Neural progenitor cell (in vitro differentiated cells): ENCODE measurements around the gene TAPT1. TPM values are rescaled to one million over a fixed set of nuclear protein-coding genes. Genes with fewer than 3 reads are reported as not detected.

Experiments used
- DNase-seq: peaks from one replicate; pipeline ENCODE4 v3.0.0-alpha.2; 2016; ENCODE audit warnings: low spot score
- H2AFZ ChIP-seq: fragments of 200-600 bp; sonication (generic); replicated peaks from 2 replicates; pipeline ENCODE4 v1.6.1; 2016; ENCODE audit warnings: antibody characterized with exemption
- H3F3A ChIP-seq: fragments of 200-600 bp; sonication (generic); 2 replicates; pipeline ENCODE4 v1.6.1; 2016; ENCODE audit warnings: antibody characterized with exemption, low read depth
- H3K27ac ChIP-seq: fragments of 200-600 bp; sonication (generic); 2 replicates; pipeline ENCODE4 v1.5.1; 2016; ENCODE audit warnings: mild to moderate bottlenecking
- H3K27me3 ChIP-seq: fragments of 200-600 bp; sonication (generic); 2 replicates; pipeline ENCODE4 v1.6.1; 2016; ENCODE audit warnings: mild to moderate bottlenecking, moderate library complexity
- H3K36me3 ChIP-seq: fragments of 200-600 bp; sonication (generic); 2 replicates; pipeline ENCODE4 v1.5.1; 2016
- H3K4me1 ChIP-seq: fragments of 200-600 bp; sonication (generic); 2 replicates; pipeline ENCODE4 v1.6.1; 2016; ENCODE audit warnings: mixed run types
- H3K4me2 ChIP-seq: fragments of 200-600 bp; sonication (generic); 2 replicates; pipeline ENCODE4 v1.6.1; 2016
- H3K4me3 ChIP-seq: fragments of 200-600 bp; sonication (generic); 2 replicates; pipeline ENCODE4 v1.5.1; 2016
- H3K79me2 ChIP-seq: fragments of 200-600 bp; sonication (generic); 2 replicates; pipeline ENCODE4 v1.6.1; 2016; ENCODE audit warnings: low read depth
- H3K9ac ChIP-seq: fragments of 200-600 bp; sonication (generic); 2 replicates; pipeline ENCODE4 v1.6.1; 2016
- H3K9me3 ChIP-seq: fragments of 200-600 bp; sonication (generic); 2 replicates; pipeline ENCODE4 v1.5.1; 2016; ENCODE audit warnings: low read depth
- H4K20me1 ChIP-seq: fragments of 200-600 bp; sonication (generic); 2 replicates; pipeline ENCODE4 v1.6.1; 2016; ENCODE audit warnings: low read depth
- H3K27ac Mint-ChIP-seq: 3 replicates; pipeline ENCODE4 v1.8.0; 2021; ENCODE audit warnings: mixed read lengths
- H3K27me3 Mint-ChIP-seq: 2 replicates; pipeline ENCODE4 v1.8.0; 2022; ENCODE audit warnings: low read depth, mild to moderate bottlenecking, inconsistent platforms, moderate library complexity, mixed read lengths; ENCODE audit not compliant: insufficient read depth
- H3K36me3 Mint-ChIP-seq: 3 replicates; pipeline ENCODE4 v1.8.0; 2021; ENCODE audit warnings: mixed read lengths
- H3K4me1 Mint-ChIP-seq: 3 replicates; pipeline ENCODE4 v1.8.0; 2021; ENCODE audit warnings: mixed read lengths
- H3K4me3 Mint-ChIP-seq: 3 replicates; pipeline ENCODE4 v1.8.0; 2021; ENCODE audit warnings: mild to moderate bottlenecking, moderate library complexity, mixed read lengths
- H3K9me3 Mint-ChIP-seq: 3 replicates; pipeline ENCODE4 v1.8.0; 2020; ENCODE audit warnings: mixed read lengths
- EZH2 ChIP-seq: fragments of 200-600 bp; sonication (generic); IDR thresholded peaks from 2 replicates; pipeline ENCODE4 v1.6.1; 2017; ENCODE audit warnings: antibody characterized with exemption, mild to moderate bottlenecking, moderate library complexity
- EZH2phosphoT487 ChIP-seq: fragments of 200-600 bp; sonication (generic); IDR thresholded peaks from 2 replicates; pipeline ENCODE4 v1.6.1; 2017; ENCODE audit warnings: antibody characterized with exemption
- total RNA-seq: library from RNA; depleted of rRNA; stranded (reverse); fragments of >200 nt; gene quantifications from 2 replicates; pipeline ENCODE4 v1.2.3, GENCODE V29; 2015; ENCODE audit warnings: low replicate concordance
- TF ChIP-seq, protein P1 (sequence below): fragments of 200-600 bp; sonication (generic); IDR thresholded peaks from 2 replicates; pipeline ENCODE4 v1.5.1; 2017; ENCODE audit warnings: antibody characterized with exemption, mild to moderate bottlenecking

TAPT1 gene
- total RNA-seq, 1 donor from 2014 or later: 18.9 TPM

DNA sequence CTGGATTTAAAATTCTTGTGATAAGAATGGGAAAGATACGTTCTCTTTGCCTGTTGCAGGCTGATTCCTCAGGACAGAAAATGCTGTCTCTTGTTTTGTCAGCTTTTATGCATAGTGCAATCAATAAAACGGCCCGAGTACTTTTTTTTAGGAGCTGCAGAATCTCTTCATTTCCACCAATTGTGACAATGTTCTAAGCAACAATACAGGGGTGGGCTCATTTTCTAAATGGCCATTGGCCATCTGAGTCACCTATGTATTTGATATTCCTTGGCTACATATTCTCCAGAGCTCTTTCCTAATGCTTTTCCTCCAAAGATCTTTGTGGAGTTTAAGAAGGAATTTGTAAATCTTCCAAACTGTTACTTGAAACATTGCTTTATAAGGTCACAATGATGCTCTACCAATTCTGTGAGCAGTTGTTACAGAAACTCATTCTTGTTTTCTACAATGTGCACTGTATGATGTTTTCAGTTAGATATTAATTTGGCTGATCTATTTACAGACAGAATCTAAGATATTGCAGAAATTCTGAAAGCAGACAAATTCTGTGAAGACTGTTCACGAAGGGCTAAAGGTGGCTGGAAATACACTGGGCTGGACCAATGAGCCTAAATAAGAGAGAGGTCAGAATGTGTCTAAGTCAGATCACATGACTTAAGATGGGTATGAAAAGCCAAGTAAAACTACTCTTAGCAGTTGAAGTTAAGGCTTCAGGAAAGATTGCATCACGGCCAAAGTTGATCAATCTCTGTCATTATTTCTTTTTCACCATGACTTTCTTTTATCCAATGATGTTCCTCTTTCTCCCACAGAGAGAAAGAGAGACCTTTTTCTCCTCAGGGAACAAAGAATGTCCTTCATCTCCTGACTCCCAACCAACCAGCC, 33.4 kb downstream of the TAPT1 start:
- H3K27me3 ChIP-seq: no peaks in the 10 kb centered on the region
- no peak overlapping the region for H3K27ac Mint-ChIP-seq
- no peak for DNase-seq
- no peaks in the 10 kb centered on the region for H4K20me1 ChIP-seq
- H3K4me3 ChIP-seq: no peak overlapping the region
- H3K9me3 ChIP-seq: no peaks in the 10 kb centered on the region
- peaks cover 12% of the 10 kb centered on the region for H3K4me1 Mint-ChIP-seq
- TF ChIP-seq EZH2phosphoT487 (no peak), EZH2 (no peak)
- TF ChIP-seq, protein P1, sequence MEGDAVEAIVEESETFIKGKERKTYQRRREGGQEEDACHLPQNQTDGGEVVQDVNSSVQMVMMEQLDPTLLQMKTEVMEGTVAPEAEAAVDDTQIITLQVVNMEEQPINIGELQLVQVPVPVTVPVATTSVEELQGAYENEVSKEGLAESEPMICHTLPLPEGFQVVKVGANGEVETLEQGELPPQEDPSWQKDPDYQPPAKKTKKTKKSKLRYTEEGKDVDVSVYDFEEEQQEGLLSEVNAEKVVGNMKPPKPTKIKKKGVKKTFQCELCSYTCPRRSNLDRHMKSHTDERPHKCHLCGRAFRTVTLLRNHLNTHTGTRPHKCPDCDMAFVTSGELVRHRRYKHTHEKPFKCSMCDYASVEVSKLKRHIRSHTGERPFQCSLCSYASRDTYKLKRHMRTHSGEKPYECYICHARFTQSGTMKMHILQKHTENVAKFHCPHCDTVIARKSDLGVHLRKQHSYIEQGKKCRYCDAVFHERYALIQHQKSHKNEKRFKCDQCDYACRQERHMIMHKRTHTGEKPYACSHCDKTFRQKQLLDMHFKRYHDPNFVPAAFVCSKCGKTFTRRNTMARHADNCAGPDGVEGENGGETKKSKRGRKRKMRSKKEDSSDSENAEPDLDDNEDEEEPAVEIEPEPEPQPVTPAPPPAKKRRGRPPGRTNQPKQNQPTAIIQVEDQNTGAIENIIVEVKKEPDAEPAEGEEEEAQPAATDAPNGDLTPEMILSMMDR: no peak
- H3K36me3 Mint-ChIP-seq: peaks cover 8% of the 10 kb centered on the region
- no peak overlapping the region for H2AFZ ChIP-seq
- H3K9me3 Mint-ChIP-seq: no peaks in the 10 kb centered on the region
- H3K4me2 ChIP-seq: no peak overlapping the region
- H3F3A ChIP-seq: peaks cover under 1% of the 10 kb centered on the region
- H3K27me3 Mint-ChIP-seq: peaks cover 2% of the 10 kb centered on the region
- no peak overlapping the region for H3K4me3 Mint-ChIP-seq
- H3K4me1 ChIP-seq: peaks cover 12% of the 10 kb centered on the region
- no peak overlapping the region for H3K27ac ChIP-seq
- H3K36me3 ChIP-seq: no peaks in the 10 kb centered on the region
- no peaks in the 10 kb centered on the region for H3K79me2 ChIP-seq
- no peak overlapping the region for H3K9ac ChIP-seq

DNA sequence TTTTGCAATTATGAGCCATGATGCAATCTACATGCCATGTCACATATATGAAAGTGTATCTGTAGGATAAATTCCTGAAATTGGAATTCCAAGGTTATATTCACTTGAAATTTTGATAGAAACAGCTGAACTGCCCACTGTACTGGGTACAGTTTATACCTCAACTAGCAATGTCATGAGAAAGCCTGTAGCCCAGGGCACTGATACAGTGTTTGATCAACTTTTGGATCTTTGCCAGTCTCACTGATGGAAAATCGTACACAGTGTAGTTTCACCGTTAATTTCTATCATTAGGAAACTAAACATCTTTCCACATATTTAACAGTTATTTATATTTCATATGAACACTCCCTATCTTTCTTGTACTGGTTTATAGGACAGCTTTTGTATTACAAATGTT, 34.2 kb downstream of the TAPT1 start:
- no peaks in the 10 kb centered on the region for H3K79me2 ChIP-seq
- DNase-seq: no peak
- no peak overlapping the region for H2AFZ ChIP-seq
- H3K27ac ChIP-seq: no peak overlapping the region
- no peak overlapping the region for H3K9ac ChIP-seq
- H3K36me3 Mint-ChIP-seq: peaks cover 8% of the 10 kb centered on the region
- H3K4me1 Mint-ChIP-seq: peaks cover 11% of the 10 kb centered on the region
- no peaks in the 10 kb centered on the region for H3F3A ChIP-seq
- H3K27ac Mint-ChIP-seq: no peak overlapping the region
- H3K9me3 Mint-ChIP-seq: no peaks in the 10 kb centered on the region
- H3K4me1 ChIP-seq: peaks cover 9% of the 10 kb centered on the region
- no peaks in the 10 kb centered on the region for H3K36me3 ChIP-seq
- H3K9me3 ChIP-seq: no peaks in the 10 kb centered on the region
- H3K4me3 Mint-ChIP-seq: no peak overlapping the region
- H3K4me2 ChIP-seq: no peak overlapping the region
- TF ChIP-seq, protein P1: no peak
- TF ChIP-seq EZH2 (no peak), EZH2phosphoT487 (no peak)
- H4K20me1 ChIP-seq: no peaks in the 10 kb centered on the region
- H3K27me3 ChIP-seq: no peaks in the 10 kb centered on the region
- no peak overlapping the region for H3K4me3 ChIP-seq
- peaks cover 2% of the 10 kb centered on the region for H3K27me3 Mint-ChIP-seq

DNA sequence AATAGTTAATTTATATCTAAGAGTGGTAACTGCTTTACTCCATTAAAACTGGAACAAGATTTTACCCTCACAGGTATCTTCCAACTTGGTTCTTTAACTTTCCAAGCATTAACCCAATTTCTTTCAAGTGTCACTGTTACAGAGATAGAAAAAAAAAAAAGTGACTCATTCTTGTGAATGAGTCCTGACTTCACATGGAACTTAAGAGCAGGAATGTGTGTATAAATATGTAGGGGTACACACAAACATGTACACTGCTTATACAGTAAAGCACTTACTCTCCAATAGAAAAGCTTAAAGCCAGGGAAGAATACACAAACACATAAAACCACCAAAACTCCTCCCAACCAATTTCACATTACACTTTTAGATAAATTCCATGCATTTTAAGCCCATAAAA, 38.8 kb downstream of the TAPT1 start:
- no peak overlapping the region for H2AFZ ChIP-seq
- no peaks in the 10 kb centered on the region for H3F3A ChIP-seq
- Mint-ChIP-seq H3K9me3 (no peaks in the 10 kb centered on the region), H3K36me3 (peaks cover 13% of the 10 kb centered on the region), H3K4me1 (no peaks in the 10 kb centered on the region), H3K27me3 (peaks cover 2% of the 10 kb centered on the region), H3K4me3 (no peak overlapping the region), H3K27ac (no peak overlapping the region)
- H3K4me2 ChIP-seq: no peak overlapping the region
- no peak overlapping the region for H3K9ac ChIP-seq
- H3K36me3 ChIP-seq: no peaks in the 10 kb centered on the region
- H4K20me1 ChIP-seq: peaks cover 3% of the 10 kb centered on the region
- TF ChIP-seq EZH2 (no peak), EZH2phosphoT487 (no peak)
- TF ChIP-seq, protein P1: no peak
- no peak overlapping the region for H3K4me3 ChIP-seq
- no peaks in the 10 kb centered on the region for H3K79me2 ChIP-seq
- H3K9me3 ChIP-seq: no peaks in the 10 kb centered on the region
- no peaks in the 10 kb centered on the region for H3K4me1 ChIP-seq
- no peaks in the 10 kb centered on the region for H3K27me3 ChIP-seq
- peak overlapping the region; percentile 17 for H3K27ac ChIP-seq
- DNase-seq: no peak
